AG04449 (cell line): Measurements from ENCODE around the gene ZBTB17.
"Not testable (repeated sequence)": the region's sequence is repeated elsewhere in the genome, so short reads cannot be mapped to it uniquely, and the experiment has no call there.

Experiments
- CTCF ChIA-PET: fragments of 350-600 bp; formaldehyde crosslinking; extraction: SDS; loops from one replicate; lab custom pipeline; 2021; ENCODE audit warnings: antibody characterized with exemption; lab: Yijun Ruan, JAX
- POLR2A ChIA-PET: fragments of 400-600, 350-600 bp; formaldehyde crosslinking; extraction: SDS; loops from one replicate; lab custom pipeline; 2020; ENCODE audit warnings: antibody characterized with exemption, inconsistent platforms; lab: Yijun Ruan, JAX
- DNase-seq: peaks from one replicate; pipeline ENCODE4 v3.0.0-alpha.2; 2010; ENCODE audit warnings: low read depth, low spot score
- H3K4me3 ChIP-seq: 2 replicates; pipeline ENCODE4 v1.5.1; 2011; ENCODE audit warnings: low read depth, mild to moderate bottlenecking, control low read depth, low read length
- CTCF ChIP-seq: IDR thresholded peaks from one replicate; pipeline ENCODE4 v1.5.1; 2011; ENCODE audit warnings: mild to moderate bottlenecking, moderate library complexity, low read length, control low read depth, inconsistent platforms; ENCODE audit not compliant: insufficient read depth; ENCODE audit errors: missing control alignments

ZBTB17 gene

GRCh38 chr1:15900662-15901279 is 75.1 kb downstream of the ZBTB17 start:
- ChIA-PET POLR2A (no interaction called here), CTCF (no interaction called here)
- no peak for TF ChIP-seq CTCF
- DNase-seq: no peak
- H3K4me3 ChIP-seq: no peak overlapping the region

DNA sequence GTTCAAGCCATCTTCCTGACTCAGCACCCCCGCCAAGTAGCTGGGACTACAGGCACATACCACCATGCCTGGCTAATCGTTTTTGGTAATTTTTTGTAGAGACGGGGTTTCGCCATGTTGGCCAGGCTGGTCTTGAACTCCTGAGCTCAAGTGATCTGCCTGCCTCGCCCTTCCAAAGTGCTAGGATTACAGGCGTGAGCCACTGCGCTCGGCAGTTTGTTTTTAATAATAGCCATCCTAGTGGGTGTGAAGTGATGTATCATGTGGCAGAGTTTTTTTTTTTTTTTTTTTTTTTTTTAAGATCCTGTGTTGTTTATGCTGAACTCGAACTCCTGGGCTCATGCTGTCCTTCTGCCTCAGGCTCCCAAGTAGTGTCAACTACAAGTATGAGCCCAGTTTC is 76.6 kb downstream of the ZBTB17 start:
- ChIA-PET POLR2A (no interaction called here), CTCF (no interaction called here)
- TF ChIP-seq CTCF: no peak
- no peak overlapping the region for H3K4me3 ChIP-seq
- DNase-seq: no peak

DNA sequence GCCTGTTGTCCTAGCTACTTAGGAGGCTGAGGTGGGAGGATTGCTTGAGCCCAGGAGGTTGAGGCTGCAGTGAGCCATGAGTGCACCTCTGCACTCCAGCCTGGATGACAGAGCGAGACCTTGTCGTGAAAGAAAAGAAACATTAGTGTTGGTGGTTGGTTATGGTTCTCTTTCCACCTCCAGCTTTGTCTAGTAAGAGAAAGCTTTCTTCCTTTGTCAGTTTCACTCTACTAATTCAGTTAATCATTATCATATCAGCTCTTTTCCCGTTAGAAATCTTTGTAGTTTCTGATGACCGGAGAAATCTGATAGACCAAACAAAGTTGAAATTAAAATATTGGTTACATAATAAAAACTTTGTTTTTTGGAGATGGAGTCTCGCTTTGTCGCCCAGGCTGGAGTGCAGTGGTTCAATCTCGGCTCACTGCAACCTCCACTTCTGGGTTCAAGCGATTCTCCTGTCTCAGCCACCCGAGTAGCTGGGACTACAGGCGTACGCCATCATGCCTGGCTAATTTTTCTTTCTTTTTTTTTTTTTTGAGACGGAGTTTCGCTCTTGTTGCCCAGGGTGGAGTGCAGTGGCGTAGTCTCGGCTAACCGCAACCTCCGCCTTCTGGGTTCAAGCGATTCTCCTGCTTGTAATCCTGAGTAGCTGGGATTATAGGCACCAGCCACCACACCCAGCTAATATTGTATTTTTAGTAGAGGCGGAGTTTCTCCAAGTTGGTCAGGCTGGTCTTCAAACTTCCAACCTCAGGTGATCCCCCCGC is 78.9 kb downstream of the ZBTB17 start:
- DNase-seq, H3K4me3 ChIP-seq, POLR2A ChIA-PET: not testable (repeated sequence)
- CTCF ChIA-PET: interaction anchor here (1.1 to 1.2 kb wide), 3 partner anchors 8 to 113 kb away, joined by 3 to 4 read pairs (median 3); no protein-coding TSS in a partner anchor

- H3K4me3 ChIP-seq: no peak overlapping the region
- DNase-seq: no peak
- POLR2A ChIA-PET: no interaction called here
These were observed 80.7 kb downstream of the ZBTB17 start for GRCh38 chr1:15895233-15895632.

DNA sequence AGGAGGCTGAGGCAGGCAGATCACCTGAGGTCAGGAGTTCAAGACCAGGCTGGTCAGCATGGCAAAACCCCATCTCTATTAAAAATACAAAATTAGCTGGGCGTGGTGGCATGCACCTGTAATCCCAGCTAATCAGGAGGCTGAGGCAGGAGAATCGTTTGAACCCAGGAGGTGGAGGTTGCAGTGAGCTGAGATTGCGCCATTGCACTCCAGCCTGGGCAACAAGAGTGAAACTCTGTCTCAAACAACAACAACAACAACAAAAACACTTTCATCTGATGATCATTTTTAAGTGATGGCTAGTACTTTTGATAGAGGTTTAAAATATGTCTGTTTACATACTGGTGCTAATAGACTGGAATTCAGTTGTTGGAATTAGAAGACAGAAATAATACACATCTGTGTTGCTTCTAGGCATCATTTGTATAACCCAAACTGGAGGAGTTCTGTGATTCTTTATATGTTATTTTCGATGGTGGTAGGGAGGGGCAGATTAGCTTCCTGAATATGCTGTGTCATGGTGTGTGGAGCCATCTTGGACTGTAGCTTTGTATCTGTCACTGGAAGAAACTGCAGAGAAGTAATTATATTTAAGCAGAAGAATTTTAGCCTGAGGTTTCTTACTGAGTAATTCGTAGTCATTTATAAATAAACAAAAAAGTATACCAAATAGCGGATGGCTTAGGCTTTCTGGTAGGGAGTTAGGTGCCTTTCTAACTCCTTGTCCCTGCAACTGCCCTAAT is 82.9 kb downstream of the ZBTB17 start:
- H3K4me3 ChIP-seq, DNase-seq, POLR2A ChIA-PET, CTCF ChIA-PET: not testable (repeated sequence)

More at GRCh38 chr1:15895233-15895632, 80.7 kb downstream of the ZBTB17 start:
- CTCF ChIA-PET: interaction anchor here (1.2 to 1.7 kb wide), 2 partner anchors 77 to 80 kb away, joined by 3 to 7 read pairs; no protein-coding TSS in a partner anchor
- TF ChIP-seq CTCF: no peak
